CD4-positive, alpha-beta memory T cell (primary cell): ENCODE data around the gene MTARC1. TPM values are rescaled to one million over a fixed set of nuclear protein-coding genes. Genes with fewer than 3 reads are reported as not detected.

Experiments
- CTCF ChIA-PET: fragments of 350-600 bp; sonication (Branson Sonifier 250); formaldehyde crosslinking; loops from one replicate; lab custom pipeline; 2021; ENCODE audit warnings: inconsistent platforms; ENCODE audit not compliant: partially characterized antibody; lab: Charles Lee
- POLR2A ChIA-PET: fragments of 350-600 bp; sonication (Branson Sonifier 250); formaldehyde crosslinking; loops from one replicate; lab custom pipeline; 2021; ENCODE audit not compliant: partially characterized antibody; lab: Charles Lee
- DNase-seq, 5 donors: peaks; one replicate each; pipeline versions ENCODE4 v3.0.0 to v3.0.0-alpha.2; 2020 to 2022; ENCODE audit warnings: mixed read lengths in 1 of 5
- H3K27ac ChIP-seq: one replicate; pipeline ENCODE4 v1.7.0; 2013; ENCODE audit warnings: low read depth, low read length
- H3K27me3 ChIP-seq: 2 replicates; pipeline ENCODE4 v1.7.0; 2013; ENCODE audit warnings: mild to moderate bottlenecking, low read length, moderate library complexity; ENCODE audit not compliant: insufficient read depth
- H3K36me3 ChIP-seq: 2 replicates; pipeline ENCODE4 v1.7.0; 2013; ENCODE audit warnings: mild to moderate bottlenecking, low read length, moderate library complexity; ENCODE audit not compliant: insufficient read depth
- H3K4me1 ChIP-seq: 2 replicates; pipeline ENCODE4 v1.7.0; 2013; ENCODE audit warnings: mild to moderate bottlenecking, low read length, moderate library complexity; ENCODE audit not compliant: insufficient read depth
- H3K4me3 ChIP-seq, 2 donors: one replicate each; pipeline ENCODE4 v1.7.0; 2013; ENCODE audit warnings: low read length in 2 of 2, mild to moderate bottlenecking in 1 of 2
- H3K9me3 ChIP-seq, 2 donors: one replicate each; pipeline ENCODE4 v1.7.0; 2013; ENCODE audit warnings: low read length in 2 of 2, control low read depth in 1 of 2; ENCODE audit not compliant: control insufficient read depth in 1 of 2
- H3K27ac Mint-ChIP-seq, 7 donors: one replicate each; pipeline ENCODE4 v1.8.0; 2020 to 2021; ENCODE audit warnings: mixed read lengths in 7 of 7, mild to moderate bottlenecking in 6 of 7, inconsistent platforms in 3 of 7, moderate library complexity in 3 of 7
- H3K27me3 Mint-ChIP-seq, 2 donors: one replicate each; pipeline ENCODE4 v1.8.0; 2020 to 2021; ENCODE audit warnings: mixed read lengths in 2 of 2
- H3K36me3 Mint-ChIP-seq, 2 donors: one replicate each; pipeline ENCODE4 v1.8.0; 2020 to 2021; ENCODE audit warnings: mixed read lengths in 2 of 2, inconsistent platforms in 1 of 2, mild to moderate bottlenecking in 1 of 2
- H3K4me1 Mint-ChIP-seq, 4 donors: one replicate each; pipeline ENCODE4 v1.8.0; 2020 to 2021; ENCODE audit warnings: mixed read lengths in 4 of 4, mild to moderate bottlenecking in 1 of 4
- H3K4me3 Mint-ChIP-seq, 8 donors: one replicate each; pipeline ENCODE4 v1.8.0; 2020 to 2021; ENCODE audit warnings: mixed read lengths in 8 of 8, mild to moderate bottlenecking in 7 of 8, moderate library complexity in 6 of 8, inconsistent platforms in 3 of 8
- H3K9me3 Mint-ChIP-seq, 8 donors: one replicate each; pipeline ENCODE4 v1.8.0; 2020 to 2021; ENCODE audit warnings: mixed read lengths in 8 of 8, mild to moderate bottlenecking in 5 of 8, inconsistent platforms in 3 of 8, moderate library complexity in 1 of 8
- intact Hi-C: fragments of 100-400 bp; cut with micrococcal nuclease; formaldehyde crosslinking; loops from one replicate; pipeline ENCODE4 v1.15.1; 2023
- polyA plus RNA-seq, 2 donors: library from polyadenylated mRNA; unstranded; fragments of 300-500 nt; fragmentation: Illumina TruSeq; gene quantifications; one replicate each; pipeline ENCODE4 v1.2.3, GENCODE V29; 2021
- total RNA-seq, 2 experiments: library from RNA; stranded (reverse); gene quantifications; one replicate each; pipeline ENCODE4 v1.2.3, GENCODE V29; 2021

MTARC1 gene
- total and polyA plus RNA-seq, 4 experiments from 2014 or later, result not detected

DNA sequence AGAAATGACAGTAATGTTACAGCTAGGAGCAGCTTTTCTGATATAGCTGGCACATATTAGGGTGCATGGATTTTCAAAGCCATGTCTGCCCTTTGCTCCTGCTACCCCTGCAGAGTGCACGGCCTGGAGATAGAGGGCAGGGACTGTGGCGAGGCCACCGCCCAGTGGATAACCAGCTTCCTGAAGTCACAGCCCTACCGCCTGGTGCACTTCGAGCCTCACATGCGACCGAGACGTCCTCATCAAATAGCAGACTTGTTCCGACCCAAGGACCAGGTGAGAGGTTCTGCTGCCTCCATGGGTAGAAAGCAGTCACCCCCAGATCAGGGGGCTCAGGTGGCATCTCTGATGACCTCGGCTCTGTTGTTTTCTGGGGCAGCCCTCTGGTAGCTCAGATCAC lies 9.8 kb downstream of the MTARC1 start:
- CTCF ChIA-PET, result no interaction called here
- no peaks in the 10 kb centered on the region for H3K36me3 ChIP-seq
- Mint-ChIP-seq H3K27me3 (peaks cover 0 to 10% of the 10 kb centered on the region in 2 donors), H3K27ac (no peak overlapping the region), H3K9me3 (no peaks in the 10 kb centered on the region), H3K4me1 (no peaks in the 10 kb centered on the region), H3K36me3 (no peaks in the 10 kb centered on the region), H3K4me3 (no peak overlapping the region)
- no peak overlapping the region for H3K4me3 ChIP-seq
- intact Hi-C loops, result no loop called here
- no peak overlapping the region for H3K27ac ChIP-seq
- H3K27me3 ChIP-seq, result no peaks in the 10 kb centered on the region
- DNase-seq, result no peak
- H3K9me3 ChIP-seq, result no peaks in the 10 kb centered on the region
- POLR2A ChIA-PET, result no interaction called here
- no peaks in the 10 kb centered on the region for H3K4me1 ChIP-seq

- ChIA-PET CTCF (no interaction called here), POLR2A (no interaction called here)
- Mint-ChIP-seq H3K27ac (no peak overlapping the region), H3K4me3 (no peak overlapping the region), H3K36me3 (no peaks in the 10 kb centered on the region), H3K4me1 (no peaks in the 10 kb centered on the region), H3K9me3 (no peaks in the 10 kb centered on the region), H3K27me3 (peaks cover 0 to 13% of the 10 kb centered on the region in 2 donors)
- Histone ChIP-seq H3K9me3 (no peaks in the 10 kb centered on the region), H3K27me3 (no peaks in the 10 kb centered on the region), H3K27ac (no peak overlapping the region), H3K4me3 (no peak overlapping the region), H3K36me3 (no peaks in the 10 kb centered on the region), H3K4me1 (no peaks in the 10 kb centered on the region)
- DNase-seq, result no peak
- intact Hi-C loops, result no loop called here
Measured at GRCh38 chr1:220797044-220797443, 10.3 kb downstream of the MTARC1 start.

GRCh38 chr1:220797553-220797952 lies 10.8 kb downstream of the MTARC1 start:
- H3K9me3 ChIP-seq, result no peaks in the 10 kb centered on the region
- ChIA-PET POLR2A (no interaction called here), CTCF (no interaction called here)
- intact Hi-C loops, result no loop called here
- Mint-ChIP-seq H3K4me3 (no peak overlapping the region), H3K36me3 (no peaks in the 10 kb centered on the region), H3K27me3 (peaks cover 1 to 14% of the 10 kb centered on the region in 2 donors), H3K9me3 (no peaks in the 10 kb centered on the region), H3K27ac (no peak overlapping the region), H3K4me1 (no peaks in the 10 kb centered on the region)
- no peaks in the 10 kb centered on the region for H3K27me3 ChIP-seq
- no peaks in the 10 kb centered on the region for H3K4me1 ChIP-seq
- no peaks in the 10 kb centered on the region for H3K36me3 ChIP-seq
- DNase-seq, result no peak
- no peak overlapping the region for H3K27ac ChIP-seq
- no peak overlapping the region for H3K4me3 ChIP-seq

DNA sequence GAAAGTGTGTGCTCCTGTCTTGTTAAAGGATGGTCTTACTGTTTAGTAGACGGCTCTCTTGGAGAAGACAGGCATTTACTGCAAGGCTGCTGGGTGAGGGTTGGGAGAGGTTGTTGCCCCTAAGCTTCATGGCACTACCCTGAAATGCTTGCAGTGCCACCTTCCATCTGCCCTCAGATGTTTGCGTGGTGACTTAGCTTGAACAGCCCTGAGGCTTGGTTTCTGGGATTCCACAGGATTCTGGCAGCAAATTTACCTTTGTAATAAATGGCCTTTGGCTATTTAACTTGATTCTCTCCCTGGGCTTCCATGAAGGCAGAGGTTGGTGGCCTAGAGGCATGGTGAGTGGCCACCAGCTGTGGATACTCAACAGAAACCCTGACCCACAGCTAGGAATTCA lies 11.6 kb downstream of the MTARC1 start:
- Mint-ChIP-seq H3K4me3 (no peak overlapping the region), H3K27me3 (peaks cover 6 to 17% of the 10 kb centered on the region in 2 donors), H3K36me3 (no peaks in the 10 kb centered on the region), H3K9me3 (no peaks in the 10 kb centered on the region), H3K27ac (no peak overlapping the region), H3K4me1 (no peaks in the 10 kb centered on the region)
- H3K27ac ChIP-seq, result no peak overlapping the region
- DNase-seq, result no peak
- H3K4me3 ChIP-seq, result no peak overlapping the region
- ChIA-PET CTCF (no interaction called here), POLR2A (no interaction called here)
- intact Hi-C loops, result no loop called here
- no peaks in the 10 kb centered on the region for H3K36me3 ChIP-seq
- no peaks in the 10 kb centered on the region for H3K4me1 ChIP-seq
- H3K9me3 ChIP-seq, result no peaks in the 10 kb centered on the region
- H3K27me3 ChIP-seq, result no peaks in the 10 kb centered on the region

DNA sequence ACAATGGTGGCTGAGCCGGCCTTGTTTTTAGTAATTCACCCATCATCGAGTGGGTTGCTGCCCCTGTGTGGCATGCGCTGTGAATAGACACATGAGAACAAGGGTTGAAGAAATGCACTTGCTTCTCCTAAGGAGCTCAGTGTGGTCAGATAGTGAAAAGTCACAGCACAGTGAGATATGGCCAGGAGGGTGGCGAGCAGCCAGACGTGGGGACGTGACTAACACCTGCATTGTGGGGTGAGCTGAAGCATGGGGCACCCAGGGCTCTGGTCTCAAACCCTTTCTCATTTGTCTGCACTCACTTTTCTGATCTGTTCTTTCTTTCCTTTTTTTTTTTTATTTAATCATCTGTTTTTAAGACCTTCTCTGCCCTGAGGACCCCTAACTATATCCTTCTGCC lies 13.5 kb downstream of the MTARC1 start:
- Mint-ChIP-seq H3K4me3 (no peak overlapping the region), H3K4me1 (no peaks in the 10 kb centered on the region), H3K36me3 (no peaks in the 10 kb centered on the region), H3K27me3 (peaks cover 10 to 17% of the 10 kb centered on the region in 2 donors), H3K27ac (no peak overlapping the region), H3K9me3 (no peaks in the 10 kb centered on the region)
- no peaks in the 10 kb centered on the region for H3K27me3 ChIP-seq
- ChIA-PET CTCF (interaction anchor here (0.9 to 1.3 kb wide), 2 partner anchors 9 to 11 kb away, joined by 3 to 4 read pairs; no protein-coding TSS in a partner anchor), POLR2A (no interaction called here)
- intact Hi-C loops, result no loop called here
- H3K9me3 ChIP-seq, result no peaks in the 10 kb centered on the region
- DNase-seq, result no peak
- no peaks in the 10 kb centered on the region for H3K36me3 ChIP-seq
- H3K4me1 ChIP-seq, result no peaks in the 10 kb centered on the region
- no peak overlapping the region for H3K27ac ChIP-seq
- no peak overlapping the region for H3K4me3 ChIP-seq

DNA sequence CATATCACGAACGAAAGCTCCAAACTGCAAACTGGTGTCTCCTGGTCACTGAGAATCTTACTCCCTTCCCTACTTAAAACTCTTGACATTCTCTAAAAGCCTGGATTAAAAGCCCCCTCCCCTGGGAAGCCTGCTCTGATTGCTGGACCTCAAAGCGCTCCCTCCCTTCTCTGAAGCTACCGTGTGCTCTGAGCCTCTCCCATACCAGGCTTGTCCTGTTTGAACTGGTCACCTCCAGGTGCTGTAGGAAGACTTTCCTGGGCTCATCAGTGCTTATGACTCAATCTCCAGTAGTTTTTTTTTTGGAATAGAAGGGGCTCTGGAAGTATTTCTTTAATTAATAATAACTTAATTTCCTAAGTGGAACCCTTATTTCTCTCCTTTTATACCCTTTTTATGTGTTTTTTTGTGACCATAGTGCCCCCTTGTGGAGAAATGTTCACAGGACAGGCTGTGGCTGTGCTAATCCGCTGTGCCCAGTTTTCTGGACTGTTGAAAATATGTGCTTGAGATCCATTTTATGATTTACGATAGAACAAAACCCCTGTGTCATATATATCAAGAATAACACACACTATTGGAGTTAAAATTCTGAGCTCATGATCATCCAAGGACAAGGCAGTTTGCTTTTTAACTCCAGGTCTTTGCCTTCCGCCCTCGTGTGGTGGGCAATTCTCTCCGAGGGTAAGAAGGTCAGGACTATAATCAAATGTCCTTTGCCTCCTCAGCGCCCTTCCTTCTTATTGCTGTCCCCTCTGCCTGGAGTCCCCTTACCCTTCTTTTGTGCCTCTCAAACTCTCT lies 16.9 kb downstream of the MTARC1 start:
- ChIA-PET CTCF (interaction anchor here (1.0 to 1.4 kb wide), 2 partner anchors 8 to 28 kb away, joined by 3 to 4 read pairs; no protein-coding TSS in a partner anchor), POLR2A (no interaction called here)
- no peak overlapping the region for H3K4me3 Mint-ChIP-seq
- H3K4me1 ChIP-seq, result no peaks in the 10 kb centered on the region
- H3K4me1 Mint-ChIP-seq, result no peaks in the 10 kb centered on the region
- H3K4me3 ChIP-seq, result no peak overlapping the region
- H3K36me3 ChIP-seq, result no peaks in the 10 kb centered on the region
- intact Hi-C loops, result no loop called here
- peak overlapping the region in 1 of 7 donors; percentile 38 for H3K27ac Mint-ChIP-seq
- H3K36me3 Mint-ChIP-seq, result no peaks in the 10 kb centered on the region
- peaks cover 10 to 19% of the 10 kb centered on the region in 2 donors for H3K27me3 Mint-ChIP-seq
- H3K9me3 ChIP-seq, result no peaks in the 10 kb centered on the region
- no peaks in the 10 kb centered on the region for H3K9me3 Mint-ChIP-seq
- no peak overlapping the region for H3K27ac ChIP-seq
- no peaks in the 10 kb centered on the region for H3K27me3 ChIP-seq
- peak in 1 of 5 donors; percentile 16 for DNase-seq

GRCh38 chr1:220804202-220804586 lies 17.5 kb downstream of the MTARC1 start:
- intact Hi-C loops, result no loop called here
- no peaks in the 10 kb centered on the region for H3K36me3 ChIP-seq
- ChIA-PET POLR2A (no interaction called here), CTCF (interaction anchor here (1.0 to 1.4 kb wide), 2 partner anchors 9 to 27 kb away, joined by 3 to 4 read pairs; no protein-coding TSS in a partner anchor)
- DNase-seq, result no peak
- Mint-ChIP-seq H3K27ac (no peak overlapping the region), H3K4me3 (no peak overlapping the region), H3K4me1 (no peaks in the 10 kb centered on the region), H3K27me3 (peaks cover 10 to 22% of the 10 kb centered on the region in 2 donors), H3K9me3 (no peaks in the 10 kb centered on the region), H3K36me3 (no peaks in the 10 kb centered on the region)
- no peaks in the 10 kb centered on the region for H3K4me1 ChIP-seq
- H3K4me3 ChIP-seq, result no peak overlapping the region
- H3K27me3 ChIP-seq, result no peaks in the 10 kb centered on the region
- no peaks in the 10 kb centered on the region for H3K9me3 ChIP-seq
- no peak overlapping the region for H3K27ac ChIP-seq
